NCI-H510A treated with DMSO at 0.1 percent for 48 hours (cell line): ENCODE measurements around the gene DROSHA.

ENCODE experiments used
- DNase-seq: peaks from one replicate; lab custom pipeline; 2025; lab: John Stamatoyannopoulos, UW

DROSHA gene

DNA sequence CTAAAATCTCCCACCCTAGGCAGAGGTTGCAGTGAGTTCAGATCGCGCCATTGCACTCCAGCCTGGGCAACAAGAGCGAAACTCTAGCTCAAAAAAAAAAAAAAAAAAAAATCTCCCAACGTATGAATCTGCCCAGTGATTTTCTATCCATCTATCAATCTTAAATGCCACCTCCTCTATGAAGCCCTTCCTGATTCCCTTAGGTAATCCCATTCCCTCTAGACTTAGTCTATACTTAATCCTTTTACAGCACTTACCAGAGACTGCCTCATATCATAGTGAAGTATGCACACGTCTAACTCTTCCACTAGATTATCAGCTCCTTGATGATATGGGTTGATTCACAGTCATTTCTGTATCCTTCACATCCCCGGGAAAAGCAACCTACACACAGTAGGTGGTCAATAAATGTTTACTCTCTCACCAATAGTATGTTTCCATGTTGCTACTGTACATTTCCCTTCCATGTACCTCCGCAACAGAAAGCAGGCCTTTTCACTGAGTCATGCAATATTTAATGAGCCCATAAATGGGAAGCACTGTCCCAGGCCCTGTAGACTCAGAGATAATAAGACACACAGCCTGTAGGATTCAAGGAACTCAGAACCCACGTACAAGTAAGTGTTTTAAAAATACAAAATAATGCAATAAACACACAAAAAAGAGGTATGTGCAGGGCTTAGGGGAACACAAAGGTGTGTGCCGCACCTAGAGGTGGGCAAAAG is 1.2 kb downstream of the DROSHA start:
- DNase-seq = no peak

DNA sequence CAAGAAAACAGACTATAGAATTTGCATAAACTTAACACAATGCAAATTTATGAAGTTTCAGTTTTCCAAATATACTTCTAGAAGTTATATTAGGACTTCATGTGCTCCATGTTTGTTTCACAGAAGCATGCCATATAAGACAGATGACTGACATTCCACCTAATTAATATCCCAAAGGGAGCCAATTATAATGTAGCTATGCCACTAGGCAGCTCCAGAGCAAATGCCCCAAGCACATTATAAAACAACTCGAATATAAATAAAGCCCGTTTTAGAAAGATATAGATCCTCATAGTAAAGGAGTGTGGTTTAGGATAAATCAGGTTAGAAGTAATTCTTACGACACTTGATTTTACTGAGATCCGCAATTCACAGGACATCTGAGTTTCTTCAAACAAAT is 8.9 kb downstream of the DROSHA start:
- no peak for DNase-seq

DNA sequence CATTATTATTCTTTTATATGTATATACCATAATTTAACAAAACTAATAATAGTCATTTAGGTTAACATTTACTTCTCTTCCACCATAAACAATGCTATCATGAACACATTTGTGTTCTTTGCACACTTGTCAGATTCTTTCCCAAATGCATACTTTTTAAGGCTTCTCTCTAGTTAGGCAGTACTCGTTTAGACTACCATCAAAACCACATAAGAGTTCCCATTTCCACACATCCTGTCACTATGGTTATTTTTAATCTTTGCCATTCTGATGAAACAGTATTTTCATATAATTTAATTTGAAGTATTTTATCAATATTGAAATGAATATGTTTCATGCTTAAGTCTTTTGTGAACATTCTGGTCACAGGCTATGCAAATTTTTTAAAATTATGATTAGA is 15.1 kb downstream of the DROSHA start:
- DNase-seq = no peak

DNA sequence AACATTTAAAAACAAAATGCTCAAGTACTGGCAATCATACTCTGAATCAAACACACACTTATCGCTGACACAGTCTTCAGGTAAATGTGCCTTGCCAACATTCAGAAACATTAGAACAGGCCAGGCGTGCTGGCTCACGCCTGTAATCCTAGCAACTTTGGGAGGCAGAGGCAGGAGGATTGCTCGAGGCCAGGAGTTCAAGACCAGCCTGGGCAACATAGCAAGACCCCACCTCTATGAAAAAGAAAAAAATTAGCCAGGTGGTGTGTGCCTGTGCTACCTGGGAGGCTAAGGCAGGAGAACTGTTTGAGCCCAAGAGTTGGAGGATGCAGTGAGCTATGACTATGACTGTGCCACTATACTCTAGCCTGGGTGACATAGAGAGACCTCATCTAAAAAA is 20.6 kb downstream of the DROSHA start:
- no peak for DNase-seq

DNA sequence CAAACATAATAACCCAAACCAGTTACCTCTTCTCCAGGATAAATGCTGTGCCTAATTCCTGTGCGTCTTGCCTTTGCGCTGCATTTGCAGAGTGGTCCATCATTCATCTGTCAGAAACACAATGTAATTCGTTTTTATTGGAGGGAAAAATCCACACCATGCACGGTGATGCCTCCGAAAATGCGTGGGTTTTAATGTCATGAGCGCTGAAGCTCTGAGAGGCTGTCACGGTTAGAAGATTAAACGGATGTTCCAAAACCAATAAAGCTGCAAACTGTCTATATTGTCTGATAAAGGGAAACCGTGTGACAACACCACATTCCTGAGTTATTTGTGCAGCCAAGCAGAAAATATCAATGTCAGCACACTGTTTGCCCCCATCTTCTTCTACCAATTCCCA is 27.4 kb downstream of the DROSHA start:
- no peak for DNase-seq

DNA sequence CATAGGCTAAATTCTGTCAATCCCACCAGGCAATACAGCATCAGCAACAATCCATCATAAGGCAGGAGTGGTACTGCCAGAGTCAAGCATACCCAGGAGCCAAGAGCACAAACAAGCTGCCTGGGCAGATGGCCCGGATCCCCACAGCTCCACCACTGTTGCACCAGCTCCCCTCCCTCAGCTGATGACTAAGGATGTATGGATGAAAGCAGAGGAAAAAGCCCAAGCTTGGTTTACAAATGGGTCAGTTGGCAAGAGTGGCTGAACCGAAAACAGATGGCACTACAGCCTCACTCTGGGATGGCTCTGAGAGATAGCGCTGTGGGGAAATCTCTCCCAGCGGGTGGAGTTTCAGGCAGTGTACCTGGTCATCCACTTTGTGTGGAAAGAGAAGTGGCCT is 29.4 kb downstream of the DROSHA start:
- DNase-seq = no peak

DNA sequence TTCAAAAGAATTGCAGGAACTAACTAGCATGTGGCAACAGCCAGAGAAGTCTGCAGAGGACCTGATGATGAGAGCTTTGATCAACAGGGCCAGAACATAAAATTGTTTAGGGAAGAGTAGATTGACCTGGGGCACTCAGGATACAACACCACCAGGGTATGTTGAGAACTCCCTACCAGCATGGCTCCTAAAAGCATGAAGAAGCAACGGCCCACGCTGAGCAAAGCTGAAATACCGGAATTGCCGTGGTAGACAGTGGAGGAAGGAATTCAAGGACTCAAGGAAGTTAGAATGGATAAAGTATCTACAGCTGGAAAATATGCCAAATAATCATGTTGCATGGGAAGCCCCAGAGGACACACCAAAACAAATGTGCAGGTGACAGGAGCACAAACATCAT is 31.6 kb downstream of the DROSHA start:
- no peak for DNase-seq

DNA sequence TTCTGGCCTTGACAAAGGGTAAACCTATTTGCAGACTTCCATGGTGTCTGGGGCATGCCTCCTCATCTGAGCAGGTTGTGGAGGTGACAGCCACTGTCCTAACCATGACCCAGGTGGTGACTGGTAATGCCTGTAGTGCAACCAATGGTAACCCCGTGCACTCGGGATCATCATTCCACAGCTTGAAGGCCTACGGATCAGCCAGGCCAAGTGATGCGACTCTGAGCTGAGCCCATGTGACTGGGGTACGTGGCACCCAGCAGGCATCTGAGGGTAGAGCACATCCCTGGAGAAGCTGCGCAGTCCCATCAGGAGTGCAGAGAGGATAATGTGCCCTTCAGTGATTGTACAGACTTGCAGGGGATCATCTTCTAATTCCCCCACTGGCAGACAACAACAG is 35.0 kb downstream of the DROSHA start:
- DNase-seq = no peak

DNA sequence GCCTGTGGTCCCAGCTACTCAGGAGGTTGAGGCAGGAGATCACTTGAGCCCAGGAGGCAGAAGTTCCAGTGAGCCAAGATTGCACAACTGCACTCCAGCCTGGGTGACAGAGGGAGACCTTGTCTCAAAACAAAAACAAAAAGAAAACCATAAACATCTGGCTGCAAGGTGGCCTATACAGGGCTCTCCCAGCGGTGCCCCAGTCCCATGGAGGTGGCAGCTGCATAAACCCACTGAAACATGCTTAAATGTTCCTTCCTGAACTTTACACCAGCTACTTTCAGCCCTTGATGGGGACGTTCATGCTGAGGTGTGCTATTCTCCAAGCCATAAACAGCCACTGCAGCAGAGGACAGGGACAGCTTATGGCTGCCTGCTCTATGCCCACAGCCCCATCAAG is 35.6 kb downstream of the DROSHA start:
- no peak for DNase-seq

DNA sequence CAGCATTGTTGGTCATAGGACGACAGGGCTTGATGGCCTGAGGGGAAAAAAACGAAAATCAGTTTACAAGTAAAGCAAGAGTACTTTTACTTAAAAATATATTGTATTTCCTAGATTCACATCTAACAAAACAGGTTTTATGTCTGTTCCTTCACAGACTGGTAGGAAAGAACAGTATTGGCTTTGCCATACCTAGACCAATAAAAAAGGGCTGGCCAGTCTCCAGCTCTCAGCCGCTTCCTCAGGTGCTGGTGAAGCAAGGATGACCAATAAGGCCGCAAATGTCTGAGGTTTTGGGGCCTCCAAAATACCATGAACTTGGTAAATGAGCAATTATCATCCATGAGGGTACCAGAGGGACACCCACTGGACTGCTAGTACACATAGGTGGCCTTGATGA is 36.6 kb downstream of the DROSHA start:
- DNase-seq = no peak

DNA sequence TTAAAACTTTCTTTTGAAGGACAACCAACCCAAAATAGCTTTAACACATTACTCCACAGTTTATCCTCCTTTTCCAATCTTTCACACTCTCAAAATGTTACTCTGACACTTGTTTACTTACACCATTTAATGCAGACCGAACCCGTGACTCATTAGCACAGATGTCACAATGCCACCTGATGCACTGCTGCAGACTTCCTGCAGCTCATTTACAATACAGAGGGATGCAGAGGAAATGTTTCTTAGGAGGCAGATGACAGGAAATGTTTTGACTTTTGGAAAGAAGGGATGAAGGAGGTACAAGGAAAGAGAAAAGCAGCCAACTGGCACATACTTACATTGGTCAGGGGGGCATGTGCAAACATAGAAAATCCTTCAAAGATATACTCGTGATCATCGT is 39.0 kb downstream of the DROSHA start:
- DNase-seq = no peak

DNA sequence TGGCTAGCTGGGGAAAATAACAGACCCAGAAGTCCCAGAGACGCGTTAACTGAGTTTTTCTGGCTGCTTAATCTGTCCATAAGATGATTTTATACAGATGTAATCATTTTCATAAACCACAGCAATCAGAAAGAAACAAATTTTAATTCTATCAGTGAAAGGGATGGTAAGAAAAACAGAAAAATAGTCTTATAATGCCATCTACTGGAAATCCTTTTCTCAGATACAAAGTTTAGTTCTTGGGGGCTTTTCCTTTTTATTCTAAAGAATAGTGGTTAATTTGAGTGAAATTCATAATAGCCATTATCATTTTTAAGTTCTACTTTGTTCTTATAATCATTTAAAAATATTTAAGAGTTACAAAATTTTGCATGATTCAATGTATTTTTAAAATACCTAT is 44.4 kb downstream of the DROSHA start:
- no peak for DNase-seq

DNA sequence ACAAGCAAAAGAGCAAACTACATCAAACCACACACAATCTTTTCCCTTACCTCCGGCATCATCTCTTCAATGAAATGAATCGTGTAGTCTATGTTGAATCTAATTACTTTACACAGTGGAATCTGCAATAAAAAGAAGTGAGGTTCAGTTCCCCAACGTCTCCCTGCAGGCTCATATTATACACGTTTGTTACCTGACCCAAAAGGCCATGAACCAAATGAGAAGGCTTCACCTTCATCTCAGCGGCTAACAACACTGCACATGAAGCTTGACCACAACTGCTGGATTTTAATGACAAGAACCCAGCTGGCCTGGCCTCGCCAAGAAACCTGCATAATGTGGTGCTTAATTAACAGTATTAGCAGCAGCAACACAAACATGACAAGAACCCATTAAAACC is 45.5 kb downstream of the DROSHA start:
- no peak for DNase-seq

DNA sequence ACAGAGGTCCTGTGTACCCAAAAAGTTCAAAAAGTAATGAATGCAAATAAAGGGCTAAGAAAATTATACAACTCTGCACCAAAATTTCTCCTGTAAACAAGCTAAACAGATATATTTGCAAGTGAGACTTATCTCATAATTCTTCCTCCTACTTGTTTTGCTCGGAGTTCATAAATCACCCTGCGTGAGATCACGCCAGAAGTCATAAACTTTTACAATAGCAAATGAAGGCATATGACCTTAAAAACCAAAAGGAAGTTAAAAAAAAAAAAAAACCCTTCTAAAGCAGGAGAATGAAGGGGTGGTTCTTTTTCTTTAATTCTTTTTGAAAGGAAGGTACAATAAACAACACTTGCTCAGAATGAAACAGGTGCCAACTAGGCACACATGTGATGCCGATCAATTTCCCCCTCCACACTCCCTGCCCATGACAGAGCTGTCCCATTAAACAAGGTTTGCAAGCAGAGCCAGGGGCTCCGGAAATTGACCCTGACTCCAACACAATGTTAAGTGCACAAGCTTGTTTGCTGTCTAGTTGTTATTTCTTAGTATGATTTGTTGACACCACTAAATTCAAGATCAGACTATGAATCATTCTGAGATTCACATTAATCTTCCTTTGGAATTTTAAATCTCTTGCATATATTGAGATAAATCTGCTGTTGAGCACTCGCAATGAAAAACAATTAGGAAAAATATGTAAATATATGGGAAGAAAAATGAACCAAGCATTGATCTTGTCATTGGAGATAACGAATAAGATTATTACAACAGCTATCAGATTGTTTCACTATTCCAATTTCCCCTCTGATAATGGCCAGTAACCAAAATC is 46.3 kb downstream of the DROSHA start:
- DNase-seq = no peak

DNA sequence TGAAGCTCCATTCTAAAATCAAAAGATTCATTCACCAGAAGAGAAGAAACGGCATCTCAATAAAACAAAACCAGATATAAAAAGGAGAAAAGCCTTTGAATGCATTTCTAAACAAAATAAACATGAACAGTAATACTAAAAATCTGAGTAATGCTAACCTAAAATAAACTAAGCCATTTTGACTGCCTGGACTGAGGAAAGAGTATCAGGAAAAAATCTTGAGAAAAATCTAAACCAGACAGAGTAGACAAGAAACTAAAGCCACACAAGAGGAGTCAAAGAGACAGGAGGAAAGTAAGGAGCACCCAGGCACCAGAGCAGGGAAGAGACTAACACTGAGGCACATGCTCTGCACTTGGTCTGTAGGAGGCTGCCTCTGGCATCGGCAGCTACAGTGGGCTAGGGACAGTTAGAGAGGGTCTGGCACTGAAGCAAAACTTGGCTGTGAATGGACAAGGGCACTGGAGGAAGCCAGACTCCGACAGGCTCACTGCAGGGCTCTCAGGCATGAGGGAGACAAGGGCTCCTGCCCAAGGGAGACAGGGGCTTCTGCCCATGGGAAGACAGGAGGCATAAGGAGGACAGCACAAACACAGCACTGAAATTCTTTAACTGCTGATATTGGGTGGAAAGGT is 50.2 kb downstream of the DROSHA start:
- DNase-seq = no peak

DNA sequence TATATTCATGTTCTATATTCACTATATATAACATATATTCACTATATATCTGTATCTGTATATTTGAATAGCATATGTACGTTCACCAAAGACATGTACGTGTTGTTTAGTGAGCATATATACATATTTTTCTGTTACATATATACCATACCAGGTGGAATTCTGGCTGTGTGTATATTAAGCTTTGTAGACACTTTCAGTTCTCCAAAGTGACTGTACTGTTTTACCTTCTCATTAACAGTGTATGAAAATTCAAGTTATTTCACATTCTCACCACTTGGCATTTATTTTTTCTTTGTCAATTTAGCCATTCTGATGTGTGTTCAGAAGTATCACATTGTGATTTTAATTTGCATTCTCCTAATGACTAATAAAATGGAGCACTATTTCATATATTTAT is 52.2 kb downstream of the DROSHA start:
- no peak for DNase-seq

DNA sequence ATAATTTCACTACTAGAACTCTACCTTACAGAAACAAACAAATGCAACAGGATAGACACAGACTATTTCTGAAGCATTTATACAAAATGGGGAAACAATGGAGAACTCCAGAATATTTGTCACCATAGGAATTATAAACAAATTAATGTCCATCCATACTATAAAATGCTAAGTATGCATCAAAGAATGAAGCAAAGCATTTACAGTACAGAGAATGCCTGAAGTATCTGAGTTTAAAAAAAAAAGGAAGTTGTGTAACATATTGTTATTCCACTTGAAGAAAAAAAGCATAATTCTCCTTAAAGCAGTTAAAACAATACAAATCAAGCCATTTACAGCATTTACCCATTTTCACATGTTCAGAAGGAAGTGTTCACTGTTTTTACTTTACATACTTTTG is 53.0 kb downstream of the DROSHA start:
- no peak for DNase-seq

DNA sequence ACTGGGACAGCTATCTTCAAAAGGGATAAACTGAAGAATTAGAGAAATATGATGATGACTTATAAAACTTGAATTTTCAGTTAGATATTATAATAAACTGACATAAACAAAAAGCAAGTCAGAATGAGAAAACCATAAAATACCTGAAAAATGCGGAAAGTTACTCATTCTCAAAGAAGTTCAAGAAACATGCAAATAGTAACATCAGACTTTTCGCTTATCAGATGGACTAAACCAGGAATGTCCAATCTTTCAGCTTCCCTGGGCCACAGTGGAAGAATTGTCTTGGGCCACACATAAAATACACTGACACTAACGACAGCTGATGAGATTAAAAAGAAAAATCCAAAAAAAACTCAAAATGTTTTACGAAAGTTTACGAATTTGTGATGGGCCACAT is 53.9 kb downstream of the DROSHA start:
- no peak for DNase-seq

DNA sequence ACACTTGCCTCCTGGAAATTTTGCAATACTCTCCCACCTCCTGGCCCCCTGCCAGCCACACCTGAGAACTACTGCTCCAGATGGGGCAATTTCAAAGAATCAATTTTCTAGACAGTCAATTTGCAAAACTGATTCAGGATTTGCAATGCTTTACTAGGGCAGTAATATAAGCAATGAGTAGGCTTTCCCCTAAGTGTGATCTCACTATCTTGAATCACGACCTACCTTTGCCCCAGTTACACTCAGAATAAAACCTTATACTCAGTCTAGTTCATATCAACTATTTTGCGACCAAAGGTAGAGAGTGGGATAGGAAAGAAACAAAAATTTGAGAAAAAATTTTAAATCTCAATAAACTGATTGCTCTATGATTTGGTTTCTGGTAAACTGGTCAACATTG is 54.4 kb downstream of the DROSHA start:
- DNase-seq = no peak

DNA sequence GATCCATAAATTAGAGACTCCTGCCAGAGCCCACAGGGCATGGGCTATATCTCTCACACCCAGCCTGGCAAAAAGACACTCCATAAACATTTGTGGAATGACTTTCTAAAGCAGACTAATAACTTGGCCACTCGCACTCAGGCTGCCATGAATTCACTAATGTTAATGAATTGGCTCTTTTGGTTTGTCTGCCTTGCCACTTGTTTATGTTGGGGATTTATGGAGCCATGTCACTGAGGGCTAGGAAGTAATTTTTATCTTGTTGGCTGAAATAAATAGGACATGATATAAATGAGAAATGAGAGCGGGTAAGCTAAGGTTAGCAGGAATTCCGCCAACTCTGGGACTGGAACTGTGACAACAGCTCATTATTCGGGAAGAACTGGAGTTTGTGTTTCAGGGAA is 55.2 kb downstream of the DROSHA start:
- DNase-seq = no peak

DNA sequence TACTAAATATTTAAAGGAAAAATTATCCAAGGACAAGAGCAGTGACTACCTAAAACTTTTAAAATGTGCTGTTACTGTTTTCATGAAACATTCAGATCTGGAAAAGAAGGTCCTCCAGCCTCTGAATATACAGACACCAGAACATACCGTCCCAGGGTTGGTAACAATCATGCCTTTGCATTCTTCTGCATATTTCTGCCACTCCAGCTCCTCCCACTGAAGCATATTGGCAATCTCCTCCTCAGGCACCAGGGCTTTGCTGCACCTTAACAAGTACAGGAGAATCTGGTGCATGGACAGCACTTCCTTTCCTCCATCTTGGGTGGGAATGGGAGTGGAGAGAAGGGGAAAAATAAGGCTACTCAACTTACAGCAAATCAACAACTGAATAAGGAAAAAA is 60.0 kb downstream of the DROSHA start:
- DNase-seq = no peak

DNA sequence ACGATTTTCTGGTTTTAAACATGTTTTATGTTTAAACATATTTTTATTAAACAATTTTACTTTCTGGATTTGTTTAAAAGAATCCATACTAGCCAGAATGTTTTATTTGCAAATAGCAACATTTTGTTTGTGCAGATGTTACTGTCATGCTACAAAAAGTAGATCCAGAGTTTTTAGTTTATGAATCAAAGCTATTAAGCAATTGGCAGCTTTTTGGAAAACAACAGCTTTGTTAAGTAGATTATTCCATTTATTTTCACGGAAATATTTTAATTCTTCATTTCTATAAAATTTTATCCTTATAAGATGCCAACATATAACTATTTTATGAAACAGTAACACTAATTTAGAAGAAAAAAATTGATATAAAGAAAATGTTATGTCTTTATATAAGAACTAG is 60.9 kb downstream of the DROSHA start:
- no peak for DNase-seq

DNA sequence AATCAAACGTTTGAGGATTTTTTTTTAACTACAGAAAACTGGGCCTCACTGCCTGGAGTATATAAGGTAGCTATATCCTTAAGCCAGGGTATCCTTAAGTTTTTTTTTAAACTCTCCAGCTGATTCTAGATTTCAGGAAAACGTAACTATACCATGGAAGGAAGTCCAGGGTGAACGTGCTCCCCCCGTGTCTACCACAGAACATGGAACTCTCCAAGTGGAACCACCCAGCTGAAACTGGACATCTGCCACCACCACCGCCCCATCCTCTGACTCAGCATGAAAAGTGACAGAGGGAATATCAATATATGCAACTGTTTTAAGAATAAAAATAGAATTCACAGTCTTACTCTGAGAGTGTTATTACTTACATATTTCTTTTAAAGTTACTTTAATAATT is 61.3 kb downstream of the DROSHA start:
- DNase-seq = no peak
